Astrocyte (in vitro differentiated cells and primary cell): ENCODE measurements around the gene EPPIN. TPM values are rescaled to one million over a fixed set of nuclear protein-coding genes. Genes with fewer than 3 reads are reported as not detected.

Experiments used
- DNase-seq: peaks from one replicate; pipeline ENCODE4 v3.0.0-alpha.2; 2010; ENCODE audit warnings: low read depth
- FAIRE-seq: peaks from 2 replicates; lab custom pipeline; 2011; peaks lifted over from hg19 to GRCh38; lab: Jason Lieb, UNC
- H2AFZ ChIP-seq: 2 replicates; pipeline ENCODE4 v1.6.0; 2012; ENCODE audit warnings: low read depth, low read length, inconsistent platforms
- H3K27ac ChIP-seq: 2 replicates; pipeline ENCODE4 v1.5.1; 2011; ENCODE audit warnings: low read depth, low read length, inconsistent platforms
- H3K27me3 ChIP-seq: 2 replicates; pipeline ENCODE4 v1.6.0; 2011; ENCODE audit warnings: low read length, inconsistent platforms; ENCODE audit not compliant: insufficient read depth
- H3K36me3 ChIP-seq: 2 replicates; pipeline ENCODE4 v1.5.1; 2011; ENCODE audit warnings: low read length, inconsistent platforms; ENCODE audit not compliant: insufficient read depth
- H3K4me1 ChIP-seq: 2 replicates; pipeline ENCODE4 v1.5.1; 2011; ENCODE audit warnings: low read length, inconsistent platforms; ENCODE audit not compliant: insufficient read depth
- H3K4me2 ChIP-seq: 2 replicates; pipeline ENCODE4 v1.6.0; 2012; ENCODE audit warnings: low read length, inconsistent platforms
- H3K4me3 ChIP-seq: 2 replicates; pipeline ENCODE4 v1.5.1; 2011; ENCODE audit warnings: low read depth, mild to moderate bottlenecking, low read length, inconsistent platforms; ENCODE audit not compliant: insufficient read depth
- H3K79me2 ChIP-seq: 2 replicates; pipeline ENCODE4 v1.6.0; 2012; ENCODE audit warnings: mild to moderate bottlenecking, low read length, inconsistent platforms; ENCODE audit not compliant: insufficient read depth
- H3K9ac ChIP-seq: 2 replicates; pipeline ENCODE4 v1.6.0; 2012; ENCODE audit warnings: mild to moderate bottlenecking, low read length, inconsistent platforms
- H3K9me3 ChIP-seq: 2 replicates; pipeline ENCODE4 v1.5.1; 2012; ENCODE audit warnings: low read depth, mild to moderate bottlenecking, low read length, inconsistent platforms; ENCODE audit not compliant: insufficient read depth
- H4K20me1 ChIP-seq: 2 replicates; pipeline ENCODE4 v1.6.0; 2012; ENCODE audit warnings: low read length, inconsistent platforms; ENCODE audit not compliant: insufficient read depth
- H3K27ac Mint-ChIP-seq: one replicate; pipeline ENCODE4 v1.8.0; 2021; ENCODE audit warnings: mild to moderate bottlenecking, mixed read lengths; ENCODE audit not compliant: unreplicated experiment
- H3K27me3 Mint-ChIP-seq: one replicate; pipeline ENCODE4 v1.8.0; 2021; ENCODE audit warnings: low read depth, mixed read lengths; ENCODE audit not compliant: unreplicated experiment
- H3K36me3 Mint-ChIP-seq: one replicate; pipeline ENCODE4 v1.8.0; 2021; ENCODE audit warnings: low read depth, mixed read lengths; ENCODE audit not compliant: unreplicated experiment
- H3K4me1 Mint-ChIP-seq: one replicate; pipeline ENCODE4 v1.8.0; 2021; ENCODE audit warnings: low read depth, mixed read lengths; ENCODE audit not compliant: unreplicated experiment
- H3K4me3 Mint-ChIP-seq: one replicate; pipeline ENCODE4 v1.8.0; 2021; ENCODE audit warnings: mild to moderate bottlenecking, moderate library complexity, mixed read lengths; ENCODE audit not compliant: unreplicated experiment
- H3K9me3 Mint-ChIP-seq: one replicate; pipeline ENCODE4 v1.8.0; 2021; ENCODE audit warnings: mild to moderate bottlenecking, mixed read lengths; ENCODE audit not compliant: unreplicated experiment
- CTCF ChIP-seq: IDR thresholded peaks from 2 replicates; pipeline ENCODE4 v1.5.1; 2011; ENCODE audit warnings: low read depth, mild to moderate bottlenecking, inconsistent platforms, low read length, moderate library complexity; ENCODE audit not compliant: insufficient read depth
- EZH2 ChIP-seq: IDR thresholded peaks from 2 replicates; pipeline ENCODE4 v1.6.1; 2012; ENCODE audit warnings: mild to moderate bottlenecking, low read length, inconsistent platforms; ENCODE audit not compliant: insufficient read depth
- total RNA-seq: library from RNA; stranded (reverse); gene quantifications from 2 replicates; pipeline ENCODE4 v1.2.1, GENCODE V29; 2021

EPPIN gene
- total RNA-seq, 1 donor from 2014 or later = not detected

- H3K4me1 ChIP-seq = no peaks in the 10 kb centered on the region
- H3K4me3 Mint-ChIP-seq = no peak overlapping the region
- H3K36me3 Mint-ChIP-seq = no peaks in the 10 kb centered on the region
- no peaks in the 10 kb centered on the region for H3K9me3 ChIP-seq
- no peak overlapping the region for H2AFZ ChIP-seq
- H3K27me3 Mint-ChIP-seq = no peaks in the 10 kb centered on the region
- H3K27ac Mint-ChIP-seq = no peak overlapping the region
- peaks cover 4% of the 10 kb centered on the region for H3K27me3 ChIP-seq
- DNase-seq (no peak), FAIRE-seq (no peak)
- no peak overlapping the region for H3K4me2 ChIP-seq
- no peaks in the 10 kb centered on the region for H3K79me2 ChIP-seq
- H3K9ac ChIP-seq = no peak overlapping the region
- peaks cover 6% of the 10 kb centered on the region for H3K4me1 Mint-ChIP-seq
- no peak overlapping the region for H3K4me3 ChIP-seq
- no peaks in the 10 kb centered on the region for H3K36me3 ChIP-seq
- no peaks in the 10 kb centered on the region for H4K20me1 ChIP-seq
- no peaks in the 10 kb centered on the region for H3K9me3 Mint-ChIP-seq
- H3K27ac ChIP-seq = no peak overlapping the region
- no peak for TF ChIP-seq EZH2
- TF ChIP-seq CTCF = no peak
These were observed 44.6 kb downstream of the EPPIN start for GRCh38 chr20:45502561-45502960.

- Mint-ChIP-seq H3K36me3 (no peaks in the 10 kb centered on the region), H3K27me3 (peaks cover 6% of the 10 kb centered on the region), H3K9me3 (no peaks in the 10 kb centered on the region), H3K27ac (no peak overlapping the region), H3K4me3 (no peak overlapping the region), H3K4me1 (peaks cover 6% of the 10 kb centered on the region)
- Histone ChIP-seq H3K27me3 (peaks cover 6% of the 10 kb centered on the region), H3K4me1 (no peaks in the 10 kb centered on the region), H3K9me3 (no peaks in the 10 kb centered on the region), H3K36me3 (no peaks in the 10 kb centered on the region), H4K20me1 (no peaks in the 10 kb centered on the region), H3K79me2 (no peaks in the 10 kb centered on the region), H3K4me3 (no peak overlapping the region), H2AFZ (no peak overlapping the region), H3K4me2 (no peak overlapping the region), H3K9ac (no peak overlapping the region), H3K27ac (no peak overlapping the region)
- no peak for FAIRE-seq
- DNase-seq = no peak
- no peak for TF ChIP-seq CTCF
- no peak for TF ChIP-seq EZH2
These were observed 45.6 kb downstream of the EPPIN start for GRCh38 chr20:45501600-45501999.

GRCh38 chr20:45500022-45500421 lies 47.2 kb downstream of the EPPIN start:
- H3K36me3 ChIP-seq = no peaks in the 10 kb centered on the region
- no peak overlapping the region for H3K4me2 ChIP-seq
- H3K27ac ChIP-seq = no peak overlapping the region
- no peaks in the 10 kb centered on the region for H3K9me3 ChIP-seq
- peaks cover 9% of the 10 kb centered on the region for H3K27me3 Mint-ChIP-seq
- peaks cover 6% of the 10 kb centered on the region for H3K4me1 Mint-ChIP-seq
- peaks cover 6% of the 10 kb centered on the region for H3K27me3 ChIP-seq
- DNase-seq (no peak), FAIRE-seq (no peak)
- H3K4me3 Mint-ChIP-seq = no peak overlapping the region
- no peaks in the 10 kb centered on the region for H3K9me3 Mint-ChIP-seq
- H3K4me3 ChIP-seq = no peak overlapping the region
- no peak overlapping the region for H2AFZ ChIP-seq
- no peak overlapping the region for H3K27ac Mint-ChIP-seq
- TF ChIP-seq EZH2 (no peak), CTCF (no peak)
- H3K36me3 Mint-ChIP-seq = no peaks in the 10 kb centered on the region
- H4K20me1 ChIP-seq = no peaks in the 10 kb centered on the region
- H3K9ac ChIP-seq = no peak overlapping the region
- H3K79me2 ChIP-seq = no peaks in the 10 kb centered on the region
- no peaks in the 10 kb centered on the region for H3K4me1 ChIP-seq
